PFSK-1 (cell line): ENCODE results near the gene XPR1.

Source experiments
- FOXP2 ChIP-seq: optimal IDR thresholded peaks from 2 replicates; pipeline ENCODE3; 2011; ENCODE audit warnings: borderline replicate concordance, control low read depth, inconsistent platforms; ENCODE audit not compliant: insufficient read depth; ENCODE audit errors: extremely low read length, extremely low read depth
- POLR2AphosphoS5 ChIP-seq: IDR thresholded peaks from 2 replicates; pipeline ENCODE4 v1.6.1; 2012; ENCODE audit warnings: low read depth, mild to moderate bottlenecking, control low read depth, low read length, moderate library complexity
- SIN3A ChIP-seq: IDR thresholded peaks from 2 replicates; pipeline ENCODE4 v1.6.1; 2012; ENCODE audit warnings: mild to moderate bottlenecking, low read length, moderate library complexity, borderline replicate concordance; ENCODE audit not compliant: insufficient read depth
- TAF1 ChIP-seq: IDR thresholded peaks from 2 replicates; pipeline ENCODE4 v1.6.1; 2012; ENCODE audit warnings: low read length, control low read depth, borderline replicate concordance; ENCODE audit not compliant: insufficient read depth
- TF ChIP-seq, protein P1 (sequence below), 2 experiments: IDR thresholded peaks; 2 replicates each; pipeline versions ENCODE4 v1.6.1 to v1.8.0; 2011 to 2012; ENCODE audit warnings: low read depth in 2 of 2, low read length in 2 of 2, control low read depth in 1 of 2, inconsistent platforms in 1 of 2, mild to moderate bottlenecking in 1 of 2, moderate library complexity in 1 of 2; ENCODE audit not compliant: insufficient read depth in 1 of 2

XPR1 gene

DNA sequence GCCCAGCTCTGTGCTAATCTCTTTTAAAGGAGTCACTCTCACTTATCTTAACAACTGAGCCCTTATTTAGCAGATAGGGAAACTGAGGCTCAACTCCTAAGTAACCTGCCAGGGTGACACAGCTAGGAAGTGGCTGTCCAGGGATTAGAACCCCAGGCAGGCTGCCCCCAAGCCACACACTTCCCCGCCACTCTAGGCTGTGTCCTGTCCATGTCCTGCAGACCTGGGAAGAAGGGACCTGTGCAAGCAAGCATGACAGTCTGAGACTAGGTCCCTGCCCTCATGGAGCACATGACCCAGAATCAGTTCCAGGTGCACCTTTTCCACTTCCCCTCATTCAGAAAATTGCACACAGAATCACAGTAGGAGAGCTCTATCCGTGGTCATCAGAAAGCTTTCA, 293.1 kb downstream of the XPR1 start:
- TF ChIP-seq, protein P1, sequence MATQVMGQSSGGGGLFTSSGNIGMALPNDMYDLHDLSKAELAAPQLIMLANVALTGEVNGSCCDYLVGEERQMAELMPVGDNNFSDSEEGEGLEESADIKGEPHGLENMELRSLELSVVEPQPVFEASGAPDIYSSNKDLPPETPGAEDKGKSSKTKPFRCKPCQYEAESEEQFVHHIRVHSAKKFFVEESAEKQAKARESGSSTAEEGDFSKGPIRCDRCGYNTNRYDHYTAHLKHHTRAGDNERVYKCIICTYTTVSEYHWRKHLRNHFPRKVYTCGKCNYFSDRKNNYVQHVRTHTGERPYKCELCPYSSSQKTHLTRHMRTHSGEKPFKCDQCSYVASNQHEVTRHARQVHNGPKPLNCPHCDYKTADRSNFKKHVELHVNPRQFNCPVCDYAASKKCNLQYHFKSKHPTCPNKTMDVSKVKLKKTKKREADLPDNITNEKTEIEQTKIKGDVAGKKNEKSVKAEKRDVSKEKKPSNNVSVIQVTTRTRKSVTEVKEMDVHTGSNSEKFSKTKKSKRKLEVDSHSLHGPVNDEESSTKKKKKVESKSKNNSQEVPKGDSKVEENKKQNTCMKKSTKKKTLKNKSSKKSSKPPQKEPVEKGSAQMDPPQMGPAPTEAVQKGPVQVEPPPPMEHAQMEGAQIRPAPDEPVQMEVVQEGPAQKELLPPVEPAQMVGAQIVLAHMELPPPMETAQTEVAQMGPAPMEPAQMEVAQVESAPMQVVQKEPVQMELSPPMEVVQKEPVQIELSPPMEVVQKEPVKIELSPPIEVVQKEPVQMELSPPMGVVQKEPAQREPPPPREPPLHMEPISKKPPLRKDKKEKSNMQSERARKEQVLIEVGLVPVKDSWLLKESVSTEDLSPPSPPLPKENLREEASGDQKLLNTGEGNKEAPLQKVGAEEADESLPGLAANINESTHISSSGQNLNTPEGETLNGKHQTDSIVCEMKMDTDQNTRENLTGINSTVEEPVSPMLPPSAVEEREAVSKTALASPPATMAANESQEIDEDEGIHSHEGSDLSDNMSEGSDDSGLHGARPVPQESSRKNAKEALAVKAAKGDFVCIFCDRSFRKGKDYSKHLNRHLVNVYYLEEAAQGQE (IDR thresholded peaks at IDR 0.05; ENCODE audit: insufficient read depth in 1 of 2, low read depth in 2 of 2, low read length in 2 of 2), result no peak
- TF ChIP-seq TAF1 (no peak), POLR2AphosphoS5 (no peak), SIN3A (no peak), FOXP2 (no peak)

DNA sequence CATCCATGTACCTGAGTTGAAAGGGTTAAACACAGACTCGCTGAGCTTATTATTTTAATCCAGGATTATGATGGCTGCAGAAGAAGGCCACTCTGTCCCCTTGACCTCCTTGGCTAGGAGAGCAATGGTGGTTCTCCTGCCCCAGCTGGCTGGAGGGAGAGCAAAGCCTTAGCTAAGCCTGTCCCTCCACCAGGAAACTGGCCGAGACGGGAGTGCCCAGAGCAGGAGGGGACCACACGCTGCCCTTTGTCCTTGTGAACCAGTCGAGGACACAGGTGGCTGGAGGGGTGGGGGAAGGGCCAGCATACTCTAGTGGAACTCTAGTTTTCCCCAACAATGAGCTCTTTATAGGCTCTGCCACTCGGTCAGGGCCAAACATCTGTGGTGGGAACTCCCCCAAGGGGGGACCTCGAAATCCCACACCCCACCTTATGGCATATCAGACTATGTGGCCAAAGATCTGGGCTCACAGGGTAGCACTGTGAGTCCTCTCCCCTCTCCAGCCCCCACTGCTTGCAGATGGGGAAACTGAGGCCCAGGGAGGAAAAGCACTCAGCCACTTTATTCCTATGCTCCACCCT, 293.7 kb downstream of the XPR1 start:
- TF ChIP-seq POLR2AphosphoS5 (no peak), FOXP2 (no peak), SIN3A (no peak), TAF1 (no peak)
- TF ChIP-seq, protein P1 (IDR thresholded peaks at IDR 0.05; ENCODE audit: insufficient read depth in 1 of 2, low read depth in 2 of 2, low read length in 2 of 2), result no peak

DNA sequence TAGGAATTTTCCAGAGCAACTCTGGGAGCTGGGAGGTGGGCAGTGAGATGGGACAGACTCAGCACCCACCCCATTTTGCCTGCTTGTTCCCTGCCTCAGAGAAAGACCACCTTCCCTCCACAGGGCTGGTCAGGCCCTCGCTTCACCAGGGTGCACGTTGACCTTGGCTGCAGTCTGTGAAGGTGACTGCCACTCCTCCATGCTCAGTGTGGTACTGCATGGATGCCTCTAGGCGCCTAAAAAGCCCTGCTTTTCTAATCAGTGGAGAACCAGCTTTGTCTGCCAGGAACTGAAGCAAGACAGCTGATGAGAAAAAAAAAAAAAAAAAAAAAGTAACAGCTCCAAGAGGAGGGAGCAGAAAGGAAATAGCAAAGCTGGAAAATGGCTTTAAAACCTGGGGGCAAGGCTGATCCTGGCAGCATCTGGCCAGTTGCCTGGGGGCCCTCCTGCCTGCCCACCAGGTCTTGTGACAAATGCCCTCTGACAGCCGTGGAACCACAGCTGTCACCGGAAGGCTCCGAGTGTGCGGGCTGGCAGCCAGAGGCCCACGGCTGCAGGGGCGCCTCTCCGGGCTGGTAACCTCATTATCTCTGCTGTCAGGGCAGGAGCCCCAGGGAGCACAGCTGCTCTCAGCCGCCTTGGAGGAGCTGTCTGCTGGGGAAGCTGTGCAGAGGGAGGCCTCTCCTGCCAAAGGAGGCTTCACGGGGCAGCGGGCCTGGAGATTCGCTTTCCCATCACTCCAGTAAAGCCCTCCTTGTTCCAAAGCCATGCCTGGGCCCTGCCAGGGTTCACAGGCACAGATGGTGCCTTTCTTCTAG, 294.6 kb downstream of the XPR1 start:
- TF ChIP-seq SIN3A (no peak), FOXP2 (no peak), TAF1 (no peak), POLR2AphosphoS5 (no peak)
- TF ChIP-seq, protein P1 (IDR thresholded peaks at IDR 0.05; ENCODE audit: insufficient read depth in 1 of 2, low read depth in 2 of 2, low read length in 2 of 2), result no peak

DNA sequence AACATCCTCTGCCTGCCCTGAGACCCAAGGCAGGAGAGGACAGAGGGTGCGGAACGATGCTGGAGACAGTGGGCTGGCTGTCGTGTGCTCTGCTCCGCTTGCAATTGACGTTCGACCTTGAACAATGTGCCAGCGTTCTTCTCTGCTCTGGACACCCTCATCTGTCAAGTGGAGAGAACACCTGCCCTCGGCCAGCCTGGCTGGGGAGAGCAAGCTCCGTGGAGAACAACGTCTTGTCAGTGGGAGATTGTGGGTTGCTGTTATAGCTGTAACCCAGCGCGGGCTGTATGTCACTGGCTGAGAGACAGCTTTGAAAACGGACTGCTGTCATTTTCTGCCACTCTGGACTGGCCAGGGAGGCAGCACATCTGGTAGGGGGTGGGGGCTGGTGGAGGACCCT, 295.5 kb downstream of the XPR1 start:
- TF ChIP-seq FOXP2, result no peak
- TF ChIP-seq POLR2AphosphoS5, result no peak
- no peak for TF ChIP-seq SIN3A
- TF ChIP-seq TAF1, result no peak
- TF ChIP-seq, protein P1 (IDR thresholded peaks at IDR 0.05; ENCODE audit: insufficient read depth in 1 of 2, low read depth in 2 of 2, low read length in 2 of 2), result no peak
